Endometrial microvascular endothelial cells (primary cell): Measurements from ENCODE around the gene GGTLC2. TPM values are rescaled to one million over a fixed set of nuclear protein-coding genes. Genes with fewer than 3 reads are reported as not detected.
"Not testable (repeated sequence)": the region's sequence is repeated elsewhere in the genome, so short reads cannot be mapped to it uniquely, and the experiment has no call there.

Experiments used
- in situ Hi-C: cut with HindIII; loops from 2 replicates; pipeline ENCODE4 v1.10.0; 2017; ENCODE audit warnings: low sequenced_read_pairs, low pct_unique_long_range_greater_than_20kb; ENCODE audit errors: inconsistent ontology term
- total RNA-seq: library from RNA; depleted of rRNA; stranded (reverse); fragments of >200 nt; gene quantifications from one replicate; pipeline ENCODE4 v1.2.3, GENCODE V29; 2015; ENCODE audit errors: inconsistent ontology term

Gene GGTLC2
- total RNA-seq, 1 donor from 2014 or later: not detected

GRCh38 chr22:22632226-22632625 lies 12.2 kb upstream of the GGTLC2 start:
- in situ Hi-C loops: not testable (repeated sequence)

- in situ Hi-C loops: not testable (repeated sequence)
Observed at GRCh38 chr22:22633533-22633932, 10.9 kb upstream of the GGTLC2 start.

GRCh38 chr22:22636260-22636659 lies 8.2 kb upstream of the GGTLC2 start:
- in situ Hi-C loops: not testable (repeated sequence)

GRCh38 chr22:22638313-22638712 lies 6.1 kb upstream of the GGTLC2 start:
- in situ Hi-C loops: not testable (repeated sequence)

GRCh38 chr22:22642255-22642654 lies 2.2 kb upstream of the GGTLC2 start:
- in situ Hi-C loops: not testable (repeated sequence)

- in situ Hi-C loops: not testable (repeated sequence)
Observed at GRCh38 chr22:22645969-22646368, 1.6 kb downstream of the GGTLC2 start.

GRCh38 chr22:22647952-22648351 lies 3.5 kb downstream of the GGTLC2 start:
- in situ Hi-C loops: not testable (repeated sequence)

- in situ Hi-C loops: not testable (repeated sequence)
Observed at GRCh38 chr22:22648863-22649536, 4.6 kb downstream of the GGTLC2 start.

GRCh38 chr22:22649761-22650160 lies 5.3 kb downstream of the GGTLC2 start:
- in situ Hi-C loops: not testable (repeated sequence)

- in situ Hi-C loops: not testable (repeated sequence)
Observed at GRCh38 chr22:22650398-22650797, 6.0 kb downstream of the GGTLC2 start.

GRCh38 chr22:22650803-22651515 lies 6.5 kb downstream of the GGTLC2 start:
- in situ Hi-C loops: not testable (repeated sequence)

GRCh38 chr22:22651593-22651992 lies 7.2 kb downstream of the GGTLC2 start:
- in situ Hi-C loops: not testable (repeated sequence)

- in situ Hi-C loops: not testable (repeated sequence)
Observed at GRCh38 chr22:22652102-22652501, 7.7 kb downstream of the GGTLC2 start.

GRCh38 chr22:22652573-22652972 lies 8.2 kb downstream of the GGTLC2 start:
- in situ Hi-C loops: not testable (repeated sequence)

- in situ Hi-C loops: not testable (repeated sequence)
Observed at GRCh38 chr22:22653677-22654381, 9.4 kb downstream of the GGTLC2 start.

- in situ Hi-C loops: no loop called here
Observed at GRCh38 chr22:22655452-22656290, 11.3 kb downstream of the GGTLC2 start.

GRCh38 chr22:22657712-22658111 lies 13.3 kb downstream of the GGTLC2 start:
- in situ Hi-C loops: no loop called here

GRCh38 chr22:22661275-22661674 lies 16.9 kb downstream of the GGTLC2 start:
- in situ Hi-C loops: no loop called here

- in situ Hi-C loops: no loop called here
Observed at GRCh38 chr22:22662095-22662494, 17.7 kb downstream of the GGTLC2 start.
